ENCODE data around the gene SLC16A10.

DNA sequence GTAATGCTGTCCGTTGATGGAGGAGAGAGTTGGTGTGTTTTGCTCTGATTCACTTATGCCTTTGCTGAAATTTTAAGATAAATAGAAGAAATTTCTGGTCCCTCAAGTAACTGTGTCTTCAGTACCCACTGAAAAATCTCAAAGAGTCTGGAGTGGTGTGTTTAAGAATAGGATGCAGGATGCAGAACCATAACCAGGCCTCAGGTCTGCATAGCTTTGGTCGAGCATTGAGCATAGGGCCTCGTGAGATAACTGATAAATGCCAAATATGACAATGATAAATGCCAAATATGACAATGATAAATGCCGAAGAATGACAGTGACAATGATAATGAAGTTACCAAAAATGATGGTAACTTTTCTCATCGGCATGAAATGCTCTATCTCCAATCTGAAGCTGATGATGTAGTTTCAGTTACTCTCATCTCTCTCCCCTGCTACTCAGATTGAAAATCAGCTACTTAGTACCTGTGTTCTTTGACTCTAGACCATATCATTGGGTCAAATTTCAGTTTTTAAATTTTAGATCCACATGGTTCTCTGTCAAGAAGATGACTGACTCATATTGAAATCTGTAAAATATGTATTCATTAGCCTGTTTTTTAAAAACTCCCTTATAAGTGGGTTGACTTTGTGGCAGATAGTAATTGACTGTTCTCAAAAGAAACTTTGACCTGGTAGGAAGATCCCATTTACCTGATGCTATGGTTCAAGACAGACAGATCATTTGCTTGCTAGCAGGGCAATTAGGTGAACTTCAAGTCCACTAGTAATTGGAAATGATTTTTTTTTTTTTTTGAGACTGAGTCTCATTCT is 96.6 kb downstream of the SLC16A10 start:
- TF ChIP-seq CTCF (IDR thresholded peaks at IDR 0.05) (no peak), POLR2A (IDR thresholded peaks at IDR 0.05) (no peak)

Data from lower leg skin (tissue), 3 donors.